Amygdala (tissue), 56 donors: ENCODE measurements around the gene NFIA.

ENCODE experiments used
- DNase-seq, 56 donors: peaks; one replicate each; lab custom pipeline; 2025; lab: John Stamatoyannopoulos, UW

The NFIA gene

DNA sequence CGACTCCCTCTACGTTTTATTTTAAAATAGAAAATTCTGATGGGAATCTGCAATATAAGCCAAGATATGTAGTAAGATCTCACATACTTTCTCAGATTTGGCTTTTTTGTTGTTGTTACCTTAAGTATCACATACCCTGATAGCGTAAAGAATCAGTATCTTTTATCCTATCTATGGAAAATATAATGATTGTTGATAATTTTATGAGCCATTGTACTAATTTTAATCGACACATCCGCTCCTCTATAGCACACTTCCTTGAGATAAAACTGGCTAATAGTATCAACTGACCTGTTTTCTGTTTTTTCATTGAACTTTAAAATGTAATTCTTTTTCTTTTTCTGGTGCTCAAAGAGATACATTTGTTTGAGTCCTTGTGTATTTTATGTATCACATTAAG is 118.7 kb downstream of the NFIA start:
- no peak for DNase-seq

DNA sequence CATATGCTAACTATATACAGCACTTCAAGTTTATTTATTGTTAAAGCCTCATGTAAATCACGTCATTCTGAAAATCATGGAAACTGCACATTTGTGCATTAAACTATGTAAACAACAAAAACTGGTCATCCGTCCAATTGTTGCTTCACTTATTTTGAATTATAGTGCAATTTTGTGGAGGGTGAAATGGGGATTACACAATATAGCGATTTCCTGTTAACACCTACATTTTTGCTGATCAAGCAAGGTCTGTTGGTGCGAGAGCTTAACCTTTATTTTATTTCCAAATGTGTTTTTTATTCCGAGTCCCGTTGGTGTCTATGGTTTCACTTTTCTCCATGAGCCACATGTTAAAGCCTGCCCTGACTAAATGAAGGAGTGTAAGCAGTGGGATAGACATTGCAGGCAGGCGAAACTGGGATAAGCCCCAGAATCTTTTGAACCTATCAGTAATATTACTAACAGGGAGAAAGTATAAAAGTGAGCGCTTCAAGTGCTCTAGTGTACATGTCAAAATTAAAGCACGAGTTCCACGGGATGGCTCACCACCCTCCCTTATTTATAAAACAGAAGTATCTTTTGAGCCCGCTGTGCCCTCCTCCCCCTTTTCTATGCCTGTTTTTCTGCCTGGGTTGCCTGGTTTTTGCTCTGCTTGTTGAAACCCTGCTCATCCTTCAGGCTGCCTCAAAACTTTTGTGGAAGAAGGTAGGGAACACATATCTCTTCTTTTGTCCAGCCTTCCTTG is 120.7 kb downstream of the NFIA start:
- no peak for DNase-seq

GRCh38 chr1:61204528-61204927 is 122.2 kb downstream of the NFIA start:
- DNase-seq, result no peak

DNA sequence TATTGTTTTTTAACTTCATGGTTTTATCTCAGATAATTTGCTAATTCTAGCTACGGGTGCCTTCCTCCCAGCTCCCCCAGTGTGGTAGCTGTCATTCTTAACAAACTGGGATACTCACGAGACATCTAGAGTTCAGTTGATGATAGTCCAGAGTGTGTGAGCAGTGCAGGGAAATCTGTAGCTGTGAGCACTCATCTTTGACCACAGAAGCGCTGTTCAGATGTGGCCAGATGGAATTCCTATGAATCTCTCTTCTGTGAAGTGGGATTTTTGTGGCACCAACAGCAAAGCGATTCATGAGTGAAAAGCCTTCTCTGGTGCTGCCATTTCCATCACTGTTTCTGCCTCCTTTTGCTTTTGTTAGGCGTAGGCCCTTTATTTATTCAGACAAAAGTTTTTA is 125.1 kb downstream of the NFIA start:
- DNase-seq, result peak in 1 of 56 donors; percentile 18

GRCh38 chr1:61208172-61208571 is 125.8 kb downstream of the NFIA start:
- no peak for DNase-seq

GRCh38 chr1:61208831-61209230 is 126.5 kb downstream of the NFIA start:
- DNase-seq, result no peak

DNA sequence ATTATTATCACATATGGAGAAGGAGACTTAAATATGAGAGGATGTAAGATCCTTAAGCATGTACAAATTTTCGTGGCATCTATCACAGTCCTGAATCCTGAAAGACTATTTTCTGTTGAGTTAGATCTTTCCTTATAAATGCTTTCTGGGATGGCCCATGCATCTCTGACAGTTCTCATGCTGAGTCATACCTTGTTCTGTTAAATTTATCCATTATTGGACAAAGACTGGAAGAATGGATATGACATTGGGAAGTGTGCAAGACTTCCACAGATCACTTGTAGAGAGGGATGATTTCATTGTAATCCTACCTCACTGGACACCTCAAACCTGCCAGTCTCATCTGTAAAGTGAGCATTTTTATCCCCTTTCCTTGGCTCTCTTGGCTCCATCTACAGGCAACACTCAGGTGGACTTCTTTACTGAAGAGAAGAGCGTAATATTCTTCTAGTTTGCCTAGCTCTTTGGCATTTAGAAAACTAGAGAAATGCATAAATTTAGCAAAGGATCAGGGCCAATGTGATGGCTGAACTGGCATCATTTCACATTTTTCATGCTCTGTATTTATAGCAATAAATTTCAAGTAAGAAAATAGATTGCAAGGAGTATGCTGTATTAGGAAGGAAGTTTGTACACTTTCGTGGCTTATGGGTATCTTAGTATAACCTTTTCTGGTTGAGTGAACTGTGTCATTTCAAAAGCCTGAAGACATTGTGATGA is 128.2 kb downstream of the NFIA start:
- DNase-seq, result no peak

- no peak for DNase-seq
These were observed 131.1 kb downstream of the NFIA start for GRCh38 chr1:61213245-61214011.

DNA sequence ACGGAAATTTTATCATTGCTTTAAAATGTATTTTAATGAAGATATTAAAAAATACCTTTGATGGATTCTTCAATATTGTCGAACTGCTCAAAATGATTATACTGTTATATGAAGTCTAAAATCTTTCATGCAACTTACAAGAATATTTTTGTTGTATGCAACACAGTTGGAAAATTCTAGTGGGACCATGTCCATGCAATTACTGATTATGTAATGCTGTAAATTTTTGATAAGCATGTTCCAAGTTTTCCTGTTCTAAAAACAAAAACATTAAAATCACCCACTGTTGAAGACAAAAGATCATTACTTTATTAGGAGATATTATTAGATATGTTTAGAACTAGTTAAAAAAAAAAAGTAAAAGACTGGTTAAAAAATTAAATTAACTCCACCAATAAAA is 132.8 kb downstream of the NFIA start:
- no peak for DNase-seq

- DNase-seq, result no peak
These were observed 133.4 kb downstream of the NFIA start for GRCh38 chr1:61215676-61216289.

GRCh38 chr1:61220536-61220935 is 138.2 kb downstream of the NFIA start:
- no peak for DNase-seq

DNA sequence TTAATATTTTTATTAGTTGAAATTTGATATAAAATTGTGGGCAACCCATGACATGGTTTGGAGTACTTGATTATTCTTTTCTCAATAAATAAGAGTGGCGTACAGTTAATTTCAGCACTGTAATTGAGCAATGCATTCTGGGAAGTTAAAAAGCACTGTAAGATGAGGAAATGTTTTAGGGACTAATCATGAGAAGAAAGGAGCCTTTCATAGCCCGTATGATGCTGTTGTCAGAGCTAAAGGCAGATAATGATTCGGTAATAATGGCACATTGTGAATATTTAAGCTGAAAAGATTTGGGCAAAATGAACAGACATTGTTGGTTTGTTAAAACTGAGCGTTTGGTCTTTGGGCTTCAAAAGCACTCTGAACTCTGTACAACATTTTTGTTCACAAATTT is 139.3 kb downstream of the NFIA start:
- DNase-seq, result no peak

DNA sequence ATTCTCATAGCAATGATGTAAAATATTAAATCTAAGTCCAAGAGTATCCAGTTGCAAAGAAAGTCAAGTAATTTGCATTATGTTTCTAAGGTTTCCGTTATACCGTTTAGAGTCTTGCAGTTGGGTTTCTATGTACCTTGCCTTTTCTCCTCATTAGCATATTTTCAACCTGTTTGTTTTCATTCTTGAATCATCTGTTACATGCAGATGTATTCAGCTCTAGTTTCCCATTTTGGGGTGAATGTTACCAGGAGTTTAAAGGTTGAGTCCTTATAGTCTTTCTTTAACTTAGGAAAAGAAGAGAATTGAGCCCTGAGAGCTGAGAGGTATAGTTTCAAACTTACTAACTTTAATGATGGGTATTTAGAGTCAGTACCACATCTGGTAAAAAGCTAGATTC is 139.9 kb downstream of the NFIA start:
- no peak for DNase-seq

DNA sequence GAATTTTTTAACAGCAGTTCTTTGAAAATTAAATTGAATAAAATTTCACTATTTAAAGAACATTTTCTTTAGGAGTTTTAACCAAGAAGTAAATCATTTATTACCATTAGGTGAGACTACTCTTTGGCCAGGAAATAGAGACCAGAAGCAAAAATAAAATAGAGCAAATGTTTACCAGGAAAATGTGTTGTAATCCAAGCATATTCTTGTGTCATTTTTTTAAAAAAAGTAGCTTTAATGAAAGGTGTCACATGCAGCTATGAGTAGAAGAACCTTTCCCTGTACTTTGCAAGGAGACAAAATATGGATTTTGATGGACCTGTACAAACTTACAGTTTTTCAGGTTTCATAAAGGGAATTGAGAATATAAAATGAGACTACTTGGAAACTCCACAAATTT is 140.8 kb downstream of the NFIA start:
- DNase-seq, result no peak

DNA sequence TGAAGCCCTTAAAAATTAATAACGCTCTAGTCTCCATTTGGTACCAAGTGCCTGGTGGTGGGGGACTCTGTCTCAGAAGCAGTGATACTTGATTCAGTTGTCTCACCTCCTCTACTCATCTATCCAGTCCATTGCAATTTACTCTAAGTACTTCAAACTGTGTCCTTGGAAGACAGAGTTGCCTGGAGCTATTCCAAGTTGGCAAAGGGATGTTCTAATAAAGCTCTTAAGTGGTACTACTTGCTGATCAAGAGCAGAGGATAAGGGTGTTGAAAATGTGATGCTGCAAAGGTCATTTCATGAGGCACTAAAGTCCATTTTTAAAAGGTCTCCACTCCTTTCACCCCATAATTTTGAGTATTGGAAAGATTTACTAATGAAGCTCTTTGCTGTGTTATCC is 142.2 kb downstream of the NFIA start:
- no peak for DNase-seq

GRCh38 chr1:61225478-61225877 is 143.1 kb downstream of the NFIA start:
- no peak for DNase-seq

DNA sequence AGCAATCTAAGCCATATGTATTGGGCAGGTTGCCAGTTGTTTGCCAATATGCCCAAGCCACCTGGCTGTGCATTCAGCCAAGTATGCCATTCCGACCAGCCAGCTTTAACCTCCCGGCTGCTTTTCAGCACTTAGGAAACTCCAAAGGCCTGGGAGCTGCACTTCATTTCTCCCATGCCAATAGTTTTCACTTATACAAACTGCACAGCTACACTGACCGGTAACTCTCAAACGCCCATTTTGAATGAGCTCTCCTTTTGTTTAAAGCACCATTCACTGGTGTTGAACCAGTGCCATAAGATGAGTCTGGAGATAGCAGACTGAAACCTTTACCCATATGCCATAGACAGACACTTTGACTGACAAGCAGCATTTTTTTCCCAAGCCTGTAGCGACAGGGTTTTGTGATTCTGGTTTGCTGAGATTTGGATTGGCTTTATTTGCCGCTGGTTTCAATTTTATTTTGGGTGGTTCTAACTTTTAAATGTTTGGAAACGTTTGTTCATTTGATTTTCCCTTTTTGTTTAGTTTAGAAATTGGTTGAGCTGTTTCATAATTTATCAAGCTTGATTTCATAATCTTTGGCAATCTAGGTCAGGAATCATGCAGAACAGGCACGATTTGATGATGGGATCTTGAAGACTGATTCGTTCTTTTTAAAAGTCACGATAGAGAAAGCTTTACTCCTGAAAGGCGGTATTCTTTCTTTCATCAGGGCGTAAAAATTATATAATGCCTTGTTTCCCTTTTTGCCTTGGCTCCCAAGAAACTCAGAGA is 144.6 kb downstream of the NFIA start:
- peak in 1 of 56 donors; percentile 18 for DNase-seq

DNA sequence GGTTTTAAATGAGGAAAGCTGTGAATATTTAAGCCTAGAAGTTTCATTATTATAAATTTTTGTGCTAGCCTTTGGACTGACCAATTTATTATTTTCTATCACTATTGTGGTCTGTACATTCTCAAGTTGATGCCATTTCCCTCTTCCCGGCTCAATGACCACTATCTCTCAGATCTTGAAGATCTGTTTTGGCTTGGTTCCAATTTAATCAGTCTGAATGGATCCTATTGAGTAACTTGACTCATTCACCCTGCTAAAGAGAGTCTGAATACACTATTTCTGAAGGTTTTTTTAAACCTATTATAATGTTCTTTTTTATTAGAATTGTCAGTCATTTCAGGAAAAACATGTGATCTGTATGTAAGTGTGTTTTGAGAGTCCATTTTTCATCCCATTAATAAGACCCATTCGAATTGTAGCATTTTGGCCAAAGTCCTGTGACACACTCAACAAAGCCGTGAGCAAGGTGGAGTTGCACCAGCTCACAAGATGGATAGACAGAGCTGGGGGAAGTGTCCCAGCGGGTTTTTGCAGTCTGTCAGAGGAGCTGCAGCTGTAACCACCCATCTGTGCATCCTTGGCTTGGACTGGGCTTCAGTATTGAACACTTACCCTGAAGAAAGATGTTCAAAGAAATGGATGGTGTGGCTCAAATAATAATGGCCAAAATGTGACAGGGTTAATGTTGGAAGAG is 145.6 kb downstream of the NFIA start:
- DNase-seq, result peak in 1 of 56 donors; percentile 25

GRCh38 chr1:61230523-61230922 is 148.2 kb downstream of the NFIA start:
- no peak for DNase-seq

DNA sequence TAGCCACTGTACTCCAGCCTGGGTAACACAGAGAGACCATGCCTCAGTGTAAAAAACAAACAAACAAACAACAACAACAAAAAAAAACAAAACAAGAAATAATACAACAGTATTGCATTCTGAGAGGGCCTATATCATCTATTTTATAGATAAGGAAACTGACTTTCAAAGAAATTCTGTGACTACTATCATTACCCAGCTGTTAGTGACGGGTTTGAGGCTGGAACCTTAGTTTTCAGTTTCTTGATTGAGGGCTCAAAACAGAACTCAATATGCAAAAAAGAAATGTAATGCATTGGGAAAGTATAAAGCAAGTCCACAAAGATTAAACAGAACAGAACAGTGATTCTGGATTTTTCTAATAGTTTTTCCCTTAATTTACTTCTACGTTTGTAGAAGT is 149.4 kb downstream of the NFIA start:
- no peak for DNase-seq
